K562 (cell line): ENCODE measurements around the gene PIK3R1. TPM values are rescaled to one million over a fixed set of nuclear protein-coding genes. Genes with fewer than 3 reads are reported as not detected.

Source experiments
- ATAC-seq: fragments of 200-7000 bp; cut with Tn5 transposase; 3 replicates; pipeline ENCODE4 v1.9.1; 2020; ENCODE audit warnings: moderate library complexity
- BruUV-seq: library from RNA; stranded (reverse); fragments of 400-500 nt; replicated peaks from 2 replicates; lab custom pipeline; 2021; lab: Mats Ljungman, UMichigan
- CTCF ChIA-PET: fragments of 300-600 bp; formaldehyde crosslinking; extraction: SDS; loops from one replicate; lab custom pipeline; 2021; ENCODE audit warnings: low intra/inter-chr PET ratio; lab: Yijun Ruan, JAX
- POLR2A ChIA-PET: fragments of 300-600, 350-650 bp; sonication (Branson Sonifier 250); formaldehyde crosslinking; extraction: SDS; loops from one replicate; lab custom pipeline; 2021; ENCODE audit warnings: antibody characterized with exemption, inconsistent platforms; lab: Yijun Ruan, JAX
- DNase-seq, 4 experiments: peaks; one replicate each; pipeline versions ENCODE4 v3.0.0 to v3.0.0-alpha.2; 2011 to 2018; ENCODE audit warnings: low spot score in 3 of 4, mixed read lengths in 3 of 4; ENCODE audit errors: extremely low read depth in 1 of 4
- FAIRE-seq: peaks from 2 replicates; lab custom pipeline; 2011; peaks lifted over from hg19 to GRCh38; lab: Jason Lieb, UNC
- H2AFZ ChIP-seq: 2 replicates; pipeline ENCODE4 v1.6.0; 2011; ENCODE audit warnings: low read depth, low read length, control low read depth, inconsistent platforms
- H3K27ac ChIP-seq: fragments of 200-600 bp; 3 replicates; pipeline ENCODE4 v1.8.0; 2011; ENCODE audit warnings: low read depth, mild to moderate bottlenecking, control low read depth, inconsistent platforms, low read length, moderate library complexity, mixed read lengths; ENCODE audit errors: extremely low read depth
- H3K27me3 ChIP-seq, 2 experiments: fragments of 300-600 bp in 1 of 2; 2 replicates in 1 of 2; 3 replicates in 1 of 2; pipeline versions ENCODE4 v1.6.0 to v1.8.0; 2011; ENCODE audit warnings: inconsistent platforms in 2 of 2, low read length in 2 of 2, mild to moderate bottlenecking in 1 of 2, mixed read lengths in 1 of 2, moderate library complexity in 1 of 2; ENCODE audit not compliant: control insufficient read depth in 2 of 2, insufficient read depth in 2 of 2
- H3K36me3 ChIP-seq: fragments of 300-600 bp; 3 replicates; pipeline ENCODE4 v1.8.0; 2011; ENCODE audit warnings: mild to moderate bottlenecking, low read length, inconsistent platforms; ENCODE audit not compliant: control insufficient read depth, insufficient read depth
- H3K4me1 ChIP-seq, 2 experiments: fragments of 200-600 bp in 1 of 2; replicated peaks in 1 of 2; 2 replicates in 1 of 2; 3 replicates in 1 of 2; pipeline versions ENCODE4 v1.5.1 to v1.8.0; 2011; ENCODE audit warnings: inconsistent platforms in 2 of 2, low read length in 2 of 2, mild to moderate bottlenecking in 1 of 2, mixed read lengths in 1 of 2, moderate library complexity in 1 of 2; ENCODE audit not compliant: control insufficient read depth in 2 of 2, insufficient read depth in 2 of 2
- H3K4me2 ChIP-seq: 2 replicates; pipeline ENCODE4 v1.6.1; 2011; ENCODE audit warnings: low read length, control low read depth, inconsistent platforms, mixed read lengths; ENCODE audit not compliant: insufficient read depth
- H3K4me3 ChIP-seq: fragments of 200-600 bp; sonication (generic), shearing (Covaris generic); 2 replicates; pipeline ENCODE4 v1.5.1; 2016; ENCODE audit warnings: control low read depth, inconsistent platforms
- H3K79me2 ChIP-seq: fragments of 200-600 bp; 3 replicates; pipeline ENCODE4 v1.8.0; 2011; ENCODE audit warnings: low read length, inconsistent platforms; ENCODE audit not compliant: control insufficient read depth, insufficient read depth
- H3K9ac ChIP-seq, 2 experiments: 2 replicates each; pipeline versions ENCODE4 v1.6.0 to v1.6.1; 2011; ENCODE audit warnings: low read depth in 2 of 2, low read length in 2 of 2, control low read depth in 1 of 2, inconsistent platforms in 1 of 2, mild to moderate bottlenecking in 1 of 2, mixed read lengths in 1 of 2; ENCODE audit not compliant: insufficient read depth in 1 of 2
- H3K9me1 ChIP-seq: one replicate; pipeline ENCODE4 v1.6.0; 2011; ENCODE audit warnings: inconsistent platforms, mild to moderate bottlenecking, low read length, moderate library complexity; ENCODE audit not compliant: control insufficient read depth, insufficient read depth
- H3K9me3 ChIP-seq: replicated peaks from 2 replicates; pipeline ENCODE4 v1.5.1; 2011; ENCODE audit warnings: low read depth, low read length, inconsistent platforms; ENCODE audit not compliant: control insufficient read depth, insufficient read depth
- H4K20me1 ChIP-seq: replicated peaks from 2 replicates; pipeline ENCODE4 v1.6.1; 2011; ENCODE audit warnings: low read length, inconsistent platforms, mixed read lengths; ENCODE audit not compliant: control insufficient read depth, insufficient read depth
- MIER1 ChIP-seq: fragments of 450-650 bp; IDR thresholded peaks from 2 replicates; pipeline ENCODE4 v1.6.1; 2016; ENCODE audit warnings: antibody characterized with exemption, mild to moderate bottlenecking, low read depth
- SNRNP70 ChIP-seq: fragments of 200-400 bp; formaldehyde crosslinking; optimal IDR thresholded peaks from 2 replicates; pipeline ENCODE3; 2017; ENCODE audit warnings: low read depth, low read length
- TAL1 ChIP-seq: fragments of 450-650 bp; IDR thresholded peaks from 2 replicates; pipeline ENCODE4 v1.6.1; 2016; ENCODE audit warnings: mild to moderate bottlenecking
- TCF7L2 ChIP-seq: fragments of 150-350 bp; IDR thresholded peaks from 2 replicates; pipeline ENCODE4 v1.6.1; 2016; ENCODE audit warnings: low read depth, mild to moderate bottlenecking, low read length, moderate library complexity
- WGBS: fragments of 100-300 bp; shearing (Covaris generic); methylation state at CpG from one replicate; pipeline ENCODE4 v1.1.6; 2016; ENCODE audit warnings: low coverage, mixed read lengths; ENCODE audit not compliant: insufficient coverage; ENCODE audit errors: missing lambda C conversion rate; 5-methylcytosine and 5-hydroxymethylcytosine counted together
- in situ Hi-C: fragments of 300-500 bp; cut with MboI; formaldehyde crosslinking; loops from 4 replicates; pipeline ENCODE4 v1.15.0; 2018; ENCODE audit warnings: inconsistent platforms, mixed read lengths
- intact Hi-C: fragments of 100-400 bp; cut with micrococcal nuclease; formaldehyde crosslinking; loops from 2 replicates; pipeline ENCODE4 v1.14.2; 2022
- polyA plus RNA-seq, 8 experiments: library from polyadenylated mRNA; depleted of rRNA in 4 of 8; stranded (reverse) in 5 of 8; unstranded in 3 of 8; fragments of >200 nt; fragmentation: Nextera tagmentation in 2 of 8; fragmentation: Illumina TruSeq in 1 of 8; extraction: Ambion mirVana in 2 of 8; extraction: Trizol in 1 of 8; gene quantifications; 2 replicates each; pipeline versions ENCODE4 v1.2.1 to v1.2.3, GENCODE V29; 2011 to 2014; ENCODE audit warnings: inconsistent platforms in 1 of 8, missing spikeins in 1 of 8
- total RNA-seq, 7 experiments: library from RNA; depleted of rRNA in 6 of 7; stranded (reverse); fragments of >200 nt in 6 of 7; fragmentation: Illumina TruSeq in 2 of 7; extraction: Trizol in 2 of 7; gene quantifications; 2 replicates each; pipeline versions ENCODE4 v1.2.1 to v1.2.3, GENCODE V29; 2011 to 2021; ENCODE audit warnings: low replicate concordance in 1 of 7
- TF ChIP-seq, protein P1 (sequence below): fragments of 250-450 bp; sonication (Bioruptor Pico); IDR thresholded peaks from 2 replicates; pipeline ENCODE4 v1.8.0; 2022; ENCODE audit warnings: moderate library complexity, mild to moderate bottlenecking, inconsistent platforms
- TF ChIP-seq, protein P2 (sequence below): sonication (generic); formaldehyde crosslinking; IDR thresholded peaks from 2 replicates; pipeline ENCODE4 v1.8.1; 2023; ENCODE audit warnings: missing genetic modification reagents, mild to moderate bottlenecking, borderline replicate concordance

Gene PIK3R1
- total and polyA plus RNA-seq, 9 of the 15 experiments (the other 6 are each of a cell fraction or from before 2014, with no cell fraction given): 1.1 to 9.7 (median 4.8) TPM

DNA sequence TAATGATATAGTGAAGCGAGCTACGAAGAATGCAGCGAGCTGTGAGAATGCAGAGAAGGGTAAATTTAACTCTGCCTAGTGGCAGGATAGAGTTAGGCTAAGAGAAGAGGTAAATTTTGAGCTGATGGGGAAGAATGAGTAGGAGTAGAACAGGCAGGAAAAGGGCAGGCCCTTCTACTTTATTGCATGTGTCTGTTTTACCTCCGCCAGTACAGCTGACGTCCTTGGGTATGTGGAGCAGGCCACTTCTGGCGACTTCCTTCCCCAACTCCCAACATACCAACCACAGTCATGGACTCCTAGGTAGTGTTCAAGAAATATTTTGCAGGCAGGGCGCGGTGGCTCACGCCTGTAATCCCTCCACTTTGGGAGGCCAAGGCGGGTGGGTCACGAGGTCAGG, 37.9 kb upstream of the PIK3R1 start:
- TF ChIP-seq TAL1 (no peak), TCF7L2 (no peak), SNRNP70 (no peak), MIER1 (no peak)
- TF ChIP-seq, protein P1, sequence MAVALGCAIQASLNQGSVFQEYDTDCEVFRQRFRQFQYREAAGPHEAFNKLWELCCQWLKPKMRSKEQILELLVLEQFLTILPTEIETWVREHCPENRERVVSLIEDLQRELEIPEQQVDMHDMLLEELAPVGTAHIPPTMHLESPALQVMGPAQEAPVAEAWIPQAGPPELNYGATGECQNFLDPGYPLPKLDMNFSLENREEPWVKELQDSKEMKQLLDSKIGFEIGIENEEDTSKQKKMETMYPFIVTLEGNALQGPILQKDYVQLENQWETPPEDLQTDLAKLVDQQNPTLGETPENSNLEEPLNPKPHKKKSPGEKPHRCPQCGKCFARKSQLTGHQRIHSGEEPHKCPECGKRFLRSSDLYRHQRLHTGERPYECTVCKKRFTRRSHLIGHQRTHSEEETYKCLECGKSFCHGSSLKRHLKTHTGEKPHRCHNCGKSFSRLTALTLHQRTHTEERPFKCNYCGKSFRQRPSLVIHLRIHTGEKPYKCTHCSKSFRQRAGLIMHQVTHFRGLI: no peak
- TF ChIP-seq, protein P2, sequence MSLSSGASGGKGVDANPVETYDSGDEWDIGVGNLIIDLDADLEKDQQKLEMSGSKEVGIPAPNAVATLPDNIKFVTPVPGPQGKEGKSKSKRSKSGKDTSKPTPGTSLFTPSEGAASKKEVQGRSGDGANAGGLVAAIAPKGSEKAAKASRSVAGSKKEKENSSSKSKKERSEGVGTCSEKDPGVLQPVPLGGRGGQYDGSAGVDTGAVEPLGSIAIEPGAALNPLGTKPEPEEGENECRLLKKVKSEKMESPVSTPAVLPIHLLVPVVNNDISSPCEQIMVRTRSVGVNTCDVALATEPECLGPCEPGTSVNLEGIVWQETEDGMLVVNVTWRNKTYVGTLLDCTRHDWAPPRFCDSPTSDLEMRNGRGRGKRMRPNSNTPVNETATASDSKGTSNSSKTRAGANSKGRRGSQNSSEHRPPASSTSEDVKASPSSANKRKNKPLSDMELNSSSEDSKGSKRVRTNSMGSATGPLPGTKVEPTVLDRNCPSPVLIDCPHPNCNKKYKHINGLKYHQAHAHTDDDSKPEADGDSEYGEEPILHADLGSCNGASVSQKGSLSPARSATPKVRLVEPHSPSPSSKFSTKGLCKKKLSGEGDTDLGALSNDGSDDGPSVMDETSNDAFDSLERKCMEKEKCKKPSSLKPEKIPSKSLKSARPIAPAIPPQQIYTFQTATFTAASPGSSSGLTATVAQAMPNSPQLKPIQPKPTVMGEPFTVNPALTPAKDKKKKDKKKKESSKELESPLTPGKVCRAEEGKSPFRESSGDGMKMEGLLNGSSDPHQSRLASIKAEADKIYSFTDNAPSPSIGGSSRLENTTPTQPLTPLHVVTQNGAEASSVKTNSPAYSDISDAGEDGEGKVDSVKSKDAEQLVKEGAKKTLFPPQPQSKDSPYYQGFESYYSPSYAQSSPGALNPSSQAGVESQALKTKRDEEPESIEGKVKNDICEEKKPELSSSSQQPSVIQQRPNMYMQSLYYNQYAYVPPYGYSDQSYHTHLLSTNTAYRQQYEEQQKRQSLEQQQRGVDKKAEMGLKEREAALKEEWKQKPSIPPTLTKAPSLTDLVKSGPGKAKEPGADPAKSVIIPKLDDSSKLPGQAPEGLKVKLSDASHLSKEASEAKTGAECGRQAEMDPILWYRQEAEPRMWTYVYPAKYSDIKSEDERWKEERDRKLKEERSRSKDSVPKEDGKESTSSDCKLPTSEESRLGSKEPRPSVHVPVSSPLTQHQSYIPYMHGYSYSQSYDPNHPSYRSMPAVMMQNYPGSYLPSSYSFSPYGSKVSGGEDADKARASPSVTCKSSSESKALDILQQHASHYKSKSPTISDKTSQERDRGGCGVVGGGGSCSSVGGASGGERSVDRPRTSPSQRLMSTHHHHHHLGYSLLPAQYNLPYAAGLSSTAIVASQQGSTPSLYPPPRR (CRISPR knock-in tag): no peak
- Histone ChIP-seq H3K9me1 (no peaks in the 10 kb centered on the region), H4K20me1 (no peaks in the 10 kb centered on the region), H3K36me3 (no peaks in the 10 kb centered on the region), H3K4me2 (no peak overlapping the region), H3K9ac (no peak overlapping the region), H3K9me3 (no peaks in the 10 kb centered on the region), H3K79me2 (no peaks in the 10 kb centered on the region), H3K4me1 (no peaks in the 10 kb centered on the region), H3K27me3 (peaks cover 0 to under 1% of the 10 kb centered on the region in 2 experiments; a peak in 1 of 5 replicates), H2AFZ (no peak overlapping the region), H3K27ac (no peak overlapping the region), H3K4me3 (no peak overlapping the region)
- no peak for ATAC-seq
- intact Hi-C loops (no loop called here), in situ Hi-C loops (no loop called here)
- DNase-seq: no peak
- CTCF ChIA-PET: no interaction called here
- no TSS peak for BruUV-seq
- 16% methylated on average over 11 of the region's 11 CpGs for WGBS
- FAIRE-seq: no peak
- POLR2A ChIA-PET: no interaction called here
